PC-3 (cell line): ENCODE data around the gene PDE2A. TPM values are rescaled to one million over a fixed set of nuclear protein-coding genes. Genes with fewer than 3 reads are reported as not detected.

ENCODE experiments used
- ATAC-seq: fragments of 200-7000 bp; cut with Tn5 transposase; 2 replicates; pipeline ENCODE4 v1.9.1; 2020; ENCODE audit warnings: mild to moderate bottlenecking, moderate library complexity
- BruUV-seq: library from RNA; stranded (reverse); fragments of 400-500 nt; replicated peaks from 2 replicates; lab custom pipeline; 2021; lab: Mats Ljungman, UMichigan
- CTCF ChIA-PET: fragments of 300-600 bp; sonication (Branson Sonifier 250); formaldehyde crosslinking; loops from one replicate; lab custom pipeline; 2022; ENCODE audit warnings: antibody characterized with exemption; lab: Charles Lee
- POLR2A ChIA-PET: fragments of 300-600 bp; sonication (Branson Sonifier 250); formaldehyde crosslinking; loops from one replicate; lab custom pipeline; 2022; ENCODE audit warnings: antibody characterized with exemption; ENCODE audit not compliant: unreplicated experiment; lab: Charles Lee
- DNase-seq: peaks from one replicate; pipeline ENCODE4 v3.0.0-alpha.2; 2015
- H2AFZ ChIP-seq: fragments of 300-600 bp; sonication (generic); 2 replicates; pipeline ENCODE4 v1.6.0; 2016; ENCODE audit warnings: antibody characterized with exemption, low read length
- H3F3A ChIP-seq: fragments of 300-600 bp; sonication (generic); one replicate; pipeline ENCODE4 v1.6.0; 2017; ENCODE audit warnings: antibody characterized with exemption, low read length, control low read depth, mild to moderate bottlenecking; ENCODE audit not compliant: unreplicated experiment
- H3K27ac ChIP-seq: fragments of 300-600 bp; sonication (generic); 2 replicates; pipeline ENCODE4 v1.5.1; 2016; ENCODE audit warnings: mild to moderate bottlenecking, low read length
- H3K27me3 ChIP-seq: fragments of 300-600 bp; sonication (generic); 2 replicates; pipeline ENCODE4 v1.6.1; 2016; ENCODE audit warnings: low read length, mixed read lengths
- H3K36me3 ChIP-seq: fragments of 300-600 bp; sonication (generic); 2 replicates; pipeline ENCODE4 v1.6.1; 2016; ENCODE audit warnings: low read depth, mixed run types, low read length, mixed read lengths
- H3K4me1 ChIP-seq: fragments of 300-600 bp; sonication (generic); 2 replicates; pipeline ENCODE4 v1.5.1; 2016; ENCODE audit warnings: low read length; ENCODE audit not compliant: insufficient read depth
- H3K4me2 ChIP-seq: fragments of 300-600 bp; sonication (generic); 2 replicates; pipeline ENCODE4 v1.6.0; 2016; ENCODE audit warnings: low read length
- H3K4me3 ChIP-seq: fragments of 300-600 bp; sonication (generic); 2 replicates; pipeline ENCODE4 v1.5.1; 2016; ENCODE audit warnings: mild to moderate bottlenecking, low read length, mixed read lengths
- H3K79me2 ChIP-seq: fragments of 300-600 bp; sonication (generic); 2 replicates; pipeline ENCODE4 v1.6.1; 2017; ENCODE audit warnings: low read length, mixed read lengths
- H3K9ac ChIP-seq: fragments of 300-600 bp; sonication (generic); 2 replicates; pipeline ENCODE4 v1.6.0; 2016; ENCODE audit warnings: mild to moderate bottlenecking, low read length
- H3K9me2 ChIP-seq: fragments of 300-600 bp; sonication (generic); replicated peaks from 2 replicates; pipeline ENCODE4 v1.6.1; 2016; ENCODE audit warnings: mixed run types, low read length, mixed read lengths
- H3K9me3 ChIP-seq: fragments of 300-600 bp; sonication (generic); 2 replicates; pipeline ENCODE4 v1.6.1; 2016; ENCODE audit warnings: low read length, mixed read lengths
- H4K20me1 ChIP-seq: fragments of 300-600 bp; sonication (generic); 2 replicates; pipeline ENCODE4 v1.6.1; 2016; ENCODE audit warnings: low read length, mixed read lengths
- EZH2 ChIP-seq: fragments of 300-600 bp; sonication (generic); IDR thresholded peaks from one replicate; pipeline ENCODE4 v1.6.1; 2017; ENCODE audit warnings: antibody characterized with exemption, mild to moderate bottlenecking, low read length; ENCODE audit not compliant: unreplicated experiment
- EZH2phosphoT487 ChIP-seq: fragments of 300-600 bp; sonication (generic); IDR thresholded peaks from 2 replicates; pipeline ENCODE4 v1.6.1; 2018; ENCODE audit warnings: mild to moderate bottlenecking, antibody characterized with exemption, low read length, borderline replicate concordance
- intact Hi-C: fragments of 100-400 bp; cut with micrococcal nuclease; formaldehyde crosslinking; loops from 2 replicates; pipeline ENCODE4 v1.9.0; 2023
- total RNA-seq: library from RNA; depleted of rRNA; stranded (reverse); fragments of >200 nt; gene quantifications from 2 replicates; pipeline ENCODE4 v1.2.3, GENCODE V29; 2014
- TF ChIP-seq, protein P1 (sequence below): fragments of 300-600 bp; sonication (generic); conservative IDR thresholded peaks from 2 replicates; pipeline ENCODE4 v1.5.1; 2017; ENCODE audit warnings: antibody characterized with exemption, low read depth, mild to moderate bottlenecking, low read length

Gene PDE2A
- total RNA-seq, 1 experiment from 2014 or later, result 2.6 TPM

DNA sequence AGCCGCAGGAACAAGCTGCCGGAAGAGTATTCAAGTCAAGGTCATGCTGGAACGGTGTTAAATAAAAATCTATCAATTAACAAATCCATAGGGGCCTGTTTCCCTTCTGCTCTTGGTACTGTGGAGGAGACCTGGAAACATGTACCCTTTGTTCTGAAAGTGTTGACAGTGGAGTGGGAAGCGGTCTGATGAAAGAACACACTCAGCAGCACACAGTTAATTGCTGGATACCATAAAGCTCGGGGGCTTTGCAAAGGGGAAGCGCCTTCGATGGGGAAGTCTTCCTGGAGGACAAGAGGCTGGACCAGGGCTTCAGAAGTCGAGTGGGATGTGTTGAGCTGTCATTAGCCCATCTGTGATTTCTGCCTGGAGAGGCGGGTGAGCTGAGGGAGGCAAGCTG, 127.4 kb downstream of the PDE2A start:
- Histone ChIP-seq H3K4me2 (no peak overlapping the region), H2AFZ (no peak overlapping the region), H3K27ac (no peak overlapping the region), H3K9me3 (no peaks in the 10 kb centered on the region), H3K79me2 (no peaks in the 10 kb centered on the region), H3F3A (no peaks in the 10 kb centered on the region), H3K9me2 (no peaks in the 10 kb centered on the region), H4K20me1 (no peaks in the 10 kb centered on the region), H3K4me3 (no peak overlapping the region), H3K9ac (no peak overlapping the region), H3K36me3 (no peaks in the 10 kb centered on the region), H3K4me1 (no peaks in the 10 kb centered on the region), H3K27me3 (peaks cover 43% of the 10 kb centered on the region)
- CTCF ChIA-PET, result no interaction called here
- ATAC-seq, result no peak
- TF ChIP-seq EZH2, result no peak
- TF ChIP-seq EZH2phosphoT487, result no peak
- TF ChIP-seq, protein P1, sequence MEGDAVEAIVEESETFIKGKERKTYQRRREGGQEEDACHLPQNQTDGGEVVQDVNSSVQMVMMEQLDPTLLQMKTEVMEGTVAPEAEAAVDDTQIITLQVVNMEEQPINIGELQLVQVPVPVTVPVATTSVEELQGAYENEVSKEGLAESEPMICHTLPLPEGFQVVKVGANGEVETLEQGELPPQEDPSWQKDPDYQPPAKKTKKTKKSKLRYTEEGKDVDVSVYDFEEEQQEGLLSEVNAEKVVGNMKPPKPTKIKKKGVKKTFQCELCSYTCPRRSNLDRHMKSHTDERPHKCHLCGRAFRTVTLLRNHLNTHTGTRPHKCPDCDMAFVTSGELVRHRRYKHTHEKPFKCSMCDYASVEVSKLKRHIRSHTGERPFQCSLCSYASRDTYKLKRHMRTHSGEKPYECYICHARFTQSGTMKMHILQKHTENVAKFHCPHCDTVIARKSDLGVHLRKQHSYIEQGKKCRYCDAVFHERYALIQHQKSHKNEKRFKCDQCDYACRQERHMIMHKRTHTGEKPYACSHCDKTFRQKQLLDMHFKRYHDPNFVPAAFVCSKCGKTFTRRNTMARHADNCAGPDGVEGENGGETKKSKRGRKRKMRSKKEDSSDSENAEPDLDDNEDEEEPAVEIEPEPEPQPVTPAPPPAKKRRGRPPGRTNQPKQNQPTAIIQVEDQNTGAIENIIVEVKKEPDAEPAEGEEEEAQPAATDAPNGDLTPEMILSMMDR, result no peak
- BruUV-seq, result no TSS peak
- intact Hi-C loops, result no loop called here
- POLR2A ChIA-PET, result no interaction called here
- no peak for DNase-seq

DNA sequence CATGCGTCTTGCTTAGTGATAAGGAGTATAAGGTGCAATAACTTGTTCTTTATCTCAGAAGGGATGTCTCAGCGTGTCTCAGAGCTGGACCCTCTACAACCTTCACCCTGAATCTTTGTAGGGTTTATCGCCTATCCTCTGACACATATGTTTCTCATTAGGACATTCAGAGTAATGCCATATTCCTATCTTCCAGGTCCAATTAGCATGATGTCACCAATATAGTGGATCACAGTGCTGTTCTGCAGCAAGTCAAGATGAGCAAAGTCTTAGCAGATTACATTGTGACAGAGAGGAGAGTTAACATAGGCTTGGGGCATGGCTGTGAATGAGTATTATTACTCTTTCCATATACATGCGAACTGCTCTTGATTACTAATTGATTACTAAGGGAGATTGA, 129.6 kb downstream of the PDE2A start:
- DNase-seq, result no peak
- no peak for ATAC-seq

DNA sequence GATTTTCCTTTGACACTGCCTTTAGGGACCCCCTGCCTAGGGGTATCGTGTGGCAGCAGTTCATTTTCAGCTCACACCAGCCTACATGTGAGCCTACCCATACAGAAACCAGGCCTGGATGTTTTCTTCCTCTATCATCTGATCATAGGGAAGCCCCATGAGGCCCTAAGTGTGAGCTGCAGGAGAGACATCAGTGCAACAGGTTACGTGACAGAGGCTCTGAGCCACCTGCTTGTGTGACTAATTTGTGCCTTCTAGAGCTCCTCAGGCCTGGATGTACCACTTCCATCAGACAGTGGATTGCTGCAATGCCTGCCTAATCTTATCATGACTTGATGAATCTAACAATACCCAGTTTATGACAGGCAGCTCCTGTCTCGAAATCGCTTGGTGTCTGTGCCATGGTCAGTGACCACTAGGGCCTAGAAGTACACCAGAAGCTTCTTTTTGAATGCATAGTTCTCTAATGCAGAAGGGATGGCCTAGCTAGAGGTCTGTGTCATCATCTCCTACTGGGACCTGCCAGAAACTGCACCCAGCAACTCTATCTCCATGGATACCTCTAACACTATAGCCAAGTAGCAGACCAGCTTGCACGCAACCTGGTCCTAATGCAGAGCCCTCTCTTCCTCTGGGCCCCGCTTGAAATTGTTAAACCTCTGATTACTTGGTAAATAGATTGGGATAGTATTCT, 130.2 kb downstream of the PDE2A start:
- CTCF ChIA-PET, result no interaction called here
- no TSS peak for BruUV-seq
- no peaks in the 10 kb centered on the region for H3K36me3 ChIP-seq

More for the DNA sequence above, 129.6 kb downstream of the PDE2A start:
- TF ChIP-seq EZH2phosphoT487 (no peak), EZH2 (no peak)
- TF ChIP-seq, protein P1, result no peak
- no peak overlapping the region for H3K9ac ChIP-seq
- no peak overlapping the region for H3K4me3 ChIP-seq
- no peak overlapping the region for H3K27ac ChIP-seq
- H3K4me2 ChIP-seq, result no peak overlapping the region
- ChIA-PET CTCF (no interaction called here), POLR2A (no interaction called here)
- intact Hi-C loops, result no loop called here
- H3K9me3 ChIP-seq, result no peaks in the 10 kb centered on the region
- H3K9me2 ChIP-seq, result no peaks in the 10 kb centered on the region
- H3K27me3 ChIP-seq, result peaks cover 65% of the 10 kb centered on the region
- no peaks in the 10 kb centered on the region for H3F3A ChIP-seq
- no TSS peak for BruUV-seq
- H3K36me3 ChIP-seq, result no peaks in the 10 kb centered on the region
- no peak overlapping the region for H2AFZ ChIP-seq
- no peaks in the 10 kb centered on the region for H4K20me1 ChIP-seq
- H3K79me2 ChIP-seq, result no peaks in the 10 kb centered on the region
- no peaks in the 10 kb centered on the region for H3K4me1 ChIP-seq

More for the DNA sequence above, 130.2 kb downstream of the PDE2A start:
- Histone ChIP-seq H3K4me2 (no peak overlapping the region), H2AFZ (no peak overlapping the region), H4K20me1 (no peaks in the 10 kb centered on the region), H3K79me2 (no peaks in the 10 kb centered on the region), H3K9ac (no peak overlapping the region), H3K27me3 (peaks cover 68% of the 10 kb centered on the region), H3K4me3 (no peak overlapping the region), H3K4me1 (no peaks in the 10 kb centered on the region), H3F3A (no peaks in the 10 kb centered on the region), H3K27ac (no peak overlapping the region), H3K9me2 (no peaks in the 10 kb centered on the region), H3K9me3 (no peaks in the 10 kb centered on the region)
- POLR2A ChIA-PET, result no interaction called here
- intact Hi-C loops, result no loop called here
- no peak for DNase-seq
- no peak for ATAC-seq
- TF ChIP-seq EZH2 (no peak), EZH2phosphoT487 (no peak)
- TF ChIP-seq, protein P1, result no peak
